ENCODE results near the gene LRRC4C.

Gene LRRC4C

GRCh38 chr11:41377709-41378394 is 81.6 kb downstream of the LRRC4C start:
- ATAC-seq (replicated peaks; ENCODE audit: extremely low read depth, poor library complexity, severe bottlenecking) = no peak
- no peaks in the 10 kb centered on the region for H3K27me3 Mint-ChIP-seq

GRCh38 chr11:41351825-41352224 is 107.6 kb downstream of the LRRC4C start:
- Mint-ChIP-seq H3K27me3 (no peaks in the 10 kb centered on the region), H3K4me3 (no peak overlapping the region), H3K27ac (ENCODE audit: low read depth) (no peak overlapping the region), H3K36me3 (ENCODE audit: insufficient read depth) (no peaks in the 10 kb centered on the region), H3K9me3 (peaks cover 32% of the 10 kb centered on the region), H3K4me1 (no peaks in the 10 kb centered on the region)
- no peak for ATAC-seq (replicated peaks; ENCODE audit: extremely low read depth, poor library complexity, severe bottlenecking)
- DNase-seq (ENCODE audit: low spot score in 2 of 2) = no peak

More at GRCh38 chr11:41377709-41378394, 81.6 kb downstream of the LRRC4C start:
- Mint-ChIP-seq H3K36me3 (ENCODE audit: insufficient read depth) (no peaks in the 10 kb centered on the region), H3K4me3 (no peak overlapping the region), H3K27ac (ENCODE audit: low read depth) (no peak overlapping the region), H3K4me1 (no peaks in the 10 kb centered on the region), H3K9me3 (peaks cover 4% of the 10 kb centered on the region)
- DNase-seq (ENCODE audit: low spot score in 2 of 2) = no peak

GRCh38 chr11:41346042-41346441 is 113.4 kb downstream of the LRRC4C start:
- ATAC-seq (replicated peaks; ENCODE audit: extremely low read depth, poor library complexity, severe bottlenecking) (no peak), DNase-seq (ENCODE audit: low spot score in 2 of 2) (no peak)
- Mint-ChIP-seq H3K36me3 (ENCODE audit: insufficient read depth) (no peaks in the 10 kb centered on the region), H3K27me3 (no peaks in the 10 kb centered on the region), H3K27ac (ENCODE audit: low read depth) (no peak overlapping the region), H3K9me3 (peaks cover 7% of the 10 kb centered on the region), H3K4me1 (no peaks in the 10 kb centered on the region), H3K4me3 (no peak overlapping the region)

- Mint-ChIP-seq H3K9me3 (peaks cover 19% of the 10 kb centered on the region), H3K27me3 (no peaks in the 10 kb centered on the region), H3K36me3 (ENCODE audit: insufficient read depth) (no peaks in the 10 kb centered on the region), H3K27ac (ENCODE audit: low read depth) (no peak overlapping the region), H3K4me3 (no peak overlapping the region), H3K4me1 (no peaks in the 10 kb centered on the region)
- no peak for ATAC-seq (replicated peaks; ENCODE audit: extremely low read depth, poor library complexity, severe bottlenecking)
- DNase-seq (ENCODE audit: low spot score in 2 of 2) = no peak
Observed at GRCh38 chr11:41334007-41334933, 125.2 kb downstream of the LRRC4C start.

GRCh38 chr11:41333357-41333756 is 126.1 kb downstream of the LRRC4C start:
- Mint-ChIP-seq H3K27me3 (no peaks in the 10 kb centered on the region), H3K4me1 (no peaks in the 10 kb centered on the region), H3K9me3 (peaks cover 17% of the 10 kb centered on the region), H3K27ac (ENCODE audit: low read depth) (no peak overlapping the region), H3K4me3 (no peak overlapping the region), H3K36me3 (ENCODE audit: insufficient read depth) (no peaks in the 10 kb centered on the region)
- ATAC-seq (replicated peaks; ENCODE audit: extremely low read depth, poor library complexity, severe bottlenecking) (no peak), DNase-seq (ENCODE audit: low spot score in 2 of 2) (no peak)

GRCh38 chr11:41328324-41328723 is 131.1 kb downstream of the LRRC4C start:
- Mint-ChIP-seq H3K27me3 (no peaks in the 10 kb centered on the region), H3K27ac (ENCODE audit: low read depth) (no peak overlapping the region), H3K4me1 (no peaks in the 10 kb centered on the region), H3K9me3 (peaks cover 25% of the 10 kb centered on the region), H3K36me3 (ENCODE audit: insufficient read depth) (no peaks in the 10 kb centered on the region), H3K4me3 (no peak overlapping the region)
- ATAC-seq (replicated peaks; ENCODE audit: extremely low read depth, poor library complexity, severe bottlenecking) = no peak
- DNase-seq (ENCODE audit: low spot score in 2 of 2) = no peak

GRCh38 chr11:41323446-41323845 is 136.0 kb downstream of the LRRC4C start:
- Mint-ChIP-seq H3K27ac (ENCODE audit: low read depth) (no peak overlapping the region), H3K27me3 (no peaks in the 10 kb centered on the region), H3K4me3 (no peak overlapping the region), H3K36me3 (ENCODE audit: insufficient read depth) (no peaks in the 10 kb centered on the region), H3K4me1 (no peaks in the 10 kb centered on the region), H3K9me3 (peaks cover 16% of the 10 kb centered on the region)
- no peak for DNase-seq (ENCODE audit: low spot score in 2 of 2)
- no peak for ATAC-seq (replicated peaks; ENCODE audit: extremely low read depth, poor library complexity, severe bottlenecking)

- no peak overlapping the region for H3K27ac Mint-ChIP-seq (ENCODE audit: low read depth)
- DNase-seq (ENCODE audit: low spot score in 2 of 2) (no peak), ATAC-seq (replicated peaks; ENCODE audit: extremely low read depth, poor library complexity, severe bottlenecking) (no peak)
- H3K36me3 Mint-ChIP-seq (ENCODE audit: insufficient read depth) = no peaks in the 10 kb centered on the region
- no peaks in the 10 kb centered on the region for H3K27me3 Mint-ChIP-seq
- H3K4me1 Mint-ChIP-seq = no peaks in the 10 kb centered on the region
- H3K9me3 Mint-ChIP-seq = peaks cover 8% of the 10 kb centered on the region
- H3K4me3 Mint-ChIP-seq = no peak overlapping the region
Observed at GRCh38 chr11:41320653-41321052, 138.8 kb downstream of the LRRC4C start.

GRCh38 chr11:41320238-41320637 is 139.2 kb downstream of the LRRC4C start:
- no peak overlapping the region for H3K27ac Mint-ChIP-seq (ENCODE audit: low read depth)
- H3K4me1 Mint-ChIP-seq = no peaks in the 10 kb centered on the region
- peaks cover 6% of the 10 kb centered on the region for H3K9me3 Mint-ChIP-seq
- no peak overlapping the region for H3K4me3 Mint-ChIP-seq
- DNase-seq (ENCODE audit: low spot score in 2 of 2) = no peak
- no peaks in the 10 kb centered on the region for H3K36me3 Mint-ChIP-seq (ENCODE audit: insufficient read depth)
- no peak for ATAC-seq (replicated peaks; ENCODE audit: extremely low read depth, poor library complexity, severe bottlenecking)
- H3K27me3 Mint-ChIP-seq = no peaks in the 10 kb centered on the region

GRCh38 chr11:41319434-41319833 is 140.0 kb downstream of the LRRC4C start:
- Mint-ChIP-seq H3K27me3 (no peaks in the 10 kb centered on the region), H3K4me1 (no peaks in the 10 kb centered on the region), H3K4me3 (no peak overlapping the region), H3K9me3 (peaks cover 6% of the 10 kb centered on the region), H3K27ac (ENCODE audit: low read depth) (no peak overlapping the region), H3K36me3 (ENCODE audit: insufficient read depth) (no peaks in the 10 kb centered on the region)
- ATAC-seq (replicated peaks; ENCODE audit: extremely low read depth, poor library complexity, severe bottlenecking) (no peak), DNase-seq (ENCODE audit: low spot score in 2 of 2) (no peak)

GRCh38 chr11:41316751-41317150 is 142.7 kb downstream of the LRRC4C start:
- ATAC-seq (replicated peaks; ENCODE audit: extremely low read depth, poor library complexity, severe bottlenecking) (no peak), DNase-seq (ENCODE audit: low spot score in 2 of 2) (no peak)
- Mint-ChIP-seq H3K9me3 (peaks cover 6% of the 10 kb centered on the region), H3K4me3 (no peak overlapping the region), H3K4me1 (no peaks in the 10 kb centered on the region), H3K36me3 (ENCODE audit: insufficient read depth) (no peaks in the 10 kb centered on the region), H3K27ac (ENCODE audit: low read depth) (no peak overlapping the region), H3K27me3 (no peaks in the 10 kb centered on the region)

- ATAC-seq (replicated peaks; ENCODE audit: extremely low read depth, poor library complexity, severe bottlenecking) (no peak), DNase-seq (ENCODE audit: low spot score in 2 of 2) (no peak)
- no peaks in the 10 kb centered on the region for H3K27me3 Mint-ChIP-seq
- H3K27ac Mint-ChIP-seq (ENCODE audit: low read depth) = no peak overlapping the region
- H3K9me3 Mint-ChIP-seq = peaks cover under 1% of the 10 kb centered on the region
- H3K36me3 Mint-ChIP-seq (ENCODE audit: insufficient read depth) = no peaks in the 10 kb centered on the region
- no peaks in the 10 kb centered on the region for H3K4me1 Mint-ChIP-seq
- no peak overlapping the region for H3K4me3 Mint-ChIP-seq
Observed at GRCh38 chr11:41313226-41313625, 146.2 kb downstream of the LRRC4C start.

- no peaks in the 10 kb centered on the region for H3K4me1 Mint-ChIP-seq
- ATAC-seq (replicated peaks; ENCODE audit: extremely low read depth, poor library complexity, severe bottlenecking) (no peak), DNase-seq (ENCODE audit: low spot score in 2 of 2) (no peak)
- no peak overlapping the region for H3K27ac Mint-ChIP-seq (ENCODE audit: low read depth)
- H3K36me3 Mint-ChIP-seq (ENCODE audit: insufficient read depth) = no peaks in the 10 kb centered on the region
- no peak overlapping the region for H3K4me3 Mint-ChIP-seq
- no peaks in the 10 kb centered on the region for H3K27me3 Mint-ChIP-seq
- H3K9me3 Mint-ChIP-seq = peaks cover 6% of the 10 kb centered on the region
Observed at GRCh38 chr11:41309716-41310115, 149.7 kb downstream of the LRRC4C start.
